Measurements from ENCODE around the gene DEFB131A.
"Not testable (repeated sequence)": the region's sequence is repeated elsewhere in the genome, so short reads cannot be mapped to it uniquely, and the experiment has no call there.

DEFB131A gene

DNA sequence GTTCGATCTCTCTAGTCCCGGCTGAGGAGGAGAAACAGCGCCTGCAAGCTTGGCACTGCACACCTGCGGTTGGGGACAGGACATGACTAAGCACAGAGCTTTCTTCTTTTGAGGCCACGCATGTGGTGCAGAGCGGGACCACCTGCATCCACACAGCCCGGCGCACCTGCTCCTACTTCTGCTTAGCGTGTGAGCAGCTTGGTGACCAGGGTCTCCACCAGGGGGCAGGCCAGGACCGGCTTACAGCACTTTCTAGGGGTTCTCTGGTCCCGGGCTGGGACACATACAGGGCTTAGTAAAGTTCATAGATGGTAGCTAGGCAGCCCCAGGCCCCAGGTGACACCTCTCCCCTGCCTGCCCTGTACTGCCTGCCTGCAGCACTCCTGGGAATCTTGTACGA, 51.2 kb downstream of the DEFB131A start:
- DNase-seq = peak; percentile 58

- not testable (repeated sequence) for DNase-seq
These were observed 53.6 kb downstream of the DEFB131A start for GRCh38 chr4:9497575-9498467.

GRCh38 chr4:9498468-9499040, 54.3 kb downstream of the DEFB131A start:
- DNase-seq = not testable (repeated sequence)

DNA sequence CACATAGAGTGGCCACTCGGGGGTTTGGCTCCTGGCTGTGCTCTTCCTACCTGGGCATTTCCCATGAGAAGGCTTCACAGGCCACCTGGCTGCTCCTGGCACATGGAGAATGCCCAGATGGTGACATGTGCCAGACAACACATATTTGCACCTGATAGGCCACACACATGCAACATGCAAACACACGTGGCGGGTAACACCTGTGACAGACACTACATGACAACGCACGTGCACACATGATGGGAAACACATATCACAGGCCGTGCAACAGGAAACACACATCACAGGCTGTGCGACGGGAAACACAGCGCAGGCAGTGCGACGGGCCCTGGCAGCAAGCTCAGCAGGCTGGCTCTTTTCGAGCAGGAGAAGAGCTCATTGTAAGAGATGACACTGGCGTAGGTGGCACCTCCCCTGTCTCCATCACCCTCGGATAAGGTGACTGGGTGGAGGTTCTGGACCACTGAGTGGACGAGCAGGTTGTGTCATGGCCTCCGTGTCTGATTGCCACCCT, 55.8 kb downstream of the DEFB131A start:
- not testable (repeated sequence) for DNase-seq

All from activated CD4-positive, alpha-beta T cell treated with anti-CD3 and anti-CD28 coated beads, Interleukin-2, amount 50 U/mL, for 1 hour (primary cell).